CD14-positive monocyte (primary cell): Measurements from ENCODE around the gene UPP1. TPM values are rescaled to one million over a fixed set of nuclear protein-coding genes. Genes with fewer than 3 reads are reported as not detected.
"Not testable (repeated sequence)": the region's sequence is repeated elsewhere in the genome, so short reads cannot be mapped to it uniquely, and the experiment has no call there.

Source experiments
- DNase-seq, 3 donors: peaks; one replicate each; pipeline ENCODE4 v3.0.0-alpha.2; 2011 to 2022
- H2AFZ ChIP-seq: 2 replicates; pipeline ENCODE4 v1.6.0; 2012; ENCODE audit warnings: mild to moderate bottlenecking, low read depth, low read length, inconsistent platforms; ENCODE audit not compliant: insufficient read depth, poor library complexity, severe bottlenecking
- H3K27ac ChIP-seq, 2 donors: 1 replicate in 1 of 2; 2 replicates in 1 of 2; pipeline ENCODE4 v1.5.1; 2012 to 2013; ENCODE audit warnings: low read length in 2 of 2, control low read depth in 1 of 2, inconsistent platforms in 1 of 2, low read depth in 1 of 2, mild to moderate bottlenecking in 1 of 2
- H3K27me3 ChIP-seq, 2 donors: one replicate each; pipeline versions ENCODE4 v1.6.0 to v1.6.1; 2011 to 2013; ENCODE audit warnings: low read length in 2 of 2; ENCODE audit not compliant: control insufficient read depth in 2 of 2, insufficient read depth in 2 of 2
- H3K36me3 ChIP-seq, 2 donors: replicated peaks in 1 of 2; 1 replicate in 1 of 2; 2 replicates in 1 of 2; pipeline versions ENCODE4 v1.5.1 to v1.6.1; 2012 to 2013; ENCODE audit warnings: low read length in 2 of 2, control low read depth in 1 of 2, inconsistent platforms in 1 of 2, mild to moderate bottlenecking in 1 of 2; ENCODE audit not compliant: insufficient read depth in 2 of 2, control insufficient read depth in 1 of 2
- H3K4me1 ChIP-seq, 2 donors: 1 replicate in 1 of 2; 2 replicates in 1 of 2; pipeline versions ENCODE4 v1.5.1 to v1.6.1; 2012 to 2013; ENCODE audit warnings: low read length in 2 of 2, control low read depth in 1 of 2, inconsistent platforms in 1 of 2, mild to moderate bottlenecking in 1 of 2, moderate library complexity in 1 of 2; ENCODE audit not compliant: insufficient read depth in 2 of 2, control insufficient read depth in 1 of 2
- H3K4me2 ChIP-seq: replicated peaks from 2 replicates; pipeline ENCODE3; 2012; ENCODE audit warnings: low read length, moderate library complexity, mild to moderate bottlenecking; ENCODE audit not compliant: poor library complexity, severe bottlenecking; ENCODE audit errors: extremely low read depth
- H3K4me3 ChIP-seq, 3 experiments: fragments of 200-600 bp in 1 of 3; sonication (generic) in 1 of 3; replicated peaks in 1 of 3; 1 replicate in 2 of 3; 2 replicates in 1 of 3; pipeline ENCODE4 v1.5.1; 2011 to 2013; ENCODE audit warnings: low read length in 3 of 3, mild to moderate bottlenecking in 3 of 3, control low read depth in 2 of 3, low read depth in 2 of 3, inconsistent platforms in 1 of 3, moderate library complexity in 1 of 3
- H3K79me2 ChIP-seq: 2 replicates; pipeline ENCODE4 v1.6.0; 2012; ENCODE audit warnings: mild to moderate bottlenecking, control low read depth, inconsistent platforms, low read length, moderate library complexity; ENCODE audit not compliant: insufficient read depth
- H3K9ac ChIP-seq: 2 replicates; pipeline ENCODE4 v1.6.0; 2017; ENCODE audit warnings: low read length, mild to moderate bottlenecking; ENCODE audit not compliant: insufficient read depth, poor library complexity, severe bottlenecking
- H3K9me3 ChIP-seq, 2 donors: replicated peaks in 1 of 2; 1 replicate in 1 of 2; 2 replicates in 1 of 2; pipeline versions ENCODE4 v1.5.1 to v1.6.1; 2012 to 2013; ENCODE audit warnings: low read length in 2 of 2, control low read depth in 1 of 2; ENCODE audit not compliant: control insufficient read depth in 1 of 2, insufficient read depth in 1 of 2
- H4K20me1 ChIP-seq: 2 replicates; pipeline ENCODE4 v1.6.0; 2012; ENCODE audit warnings: mild to moderate bottlenecking, low read length, control low read depth, moderate library complexity; ENCODE audit not compliant: insufficient read depth
- H3K27ac Mint-ChIP-seq, 7 donors: one replicate each; pipeline ENCODE4 v1.8.0; 2020; ENCODE audit warnings: mild to moderate bottlenecking in 7 of 7, mixed read lengths in 7 of 7, moderate library complexity in 6 of 7, inconsistent platforms in 2 of 7
- H3K27me3 Mint-ChIP-seq, 3 donors: one replicate each; pipeline ENCODE4 v1.8.0; 2021 to 2022; ENCODE audit warnings: low read depth in 3 of 3, mild to moderate bottlenecking in 3 of 3, mixed read lengths in 3 of 3, moderate library complexity in 3 of 3, inconsistent platforms in 1 of 3
- H3K36me3 Mint-ChIP-seq, 2 donors: one replicate each; pipeline ENCODE4 v1.8.0; 2020; ENCODE audit warnings: mixed read lengths in 2 of 2, inconsistent platforms in 1 of 2, mild to moderate bottlenecking in 1 of 2
- H3K4me1 Mint-ChIP-seq: one replicate; pipeline ENCODE4 v1.8.0; 2020; ENCODE audit warnings: mild to moderate bottlenecking, mixed read lengths
- H3K4me3 Mint-ChIP-seq, 2 donors: one replicate each; pipeline ENCODE4 v1.8.0; 2020; ENCODE audit warnings: mild to moderate bottlenecking in 2 of 2, mixed read lengths in 2 of 2, moderate library complexity in 1 of 2
- H3K9me3 Mint-ChIP-seq, 7 donors: one replicate each; pipeline ENCODE4 v1.8.0; 2020 to 2022; ENCODE audit warnings: mixed read lengths in 7 of 7, mild to moderate bottlenecking in 6 of 7, moderate library complexity in 6 of 7, inconsistent platforms in 2 of 7
- WGBS: methylation state at CpG from one replicate; pipeline ENCODE4 v1.1.5; 2013; ENCODE audit warnings: missing lambda C conversion rate; ENCODE audit not compliant: insufficient coverage; 5-methylcytosine and 5-hydroxymethylcytosine counted together
- intact Hi-C, 2 donors: fragments of 100-400 bp; cut with micrococcal nuclease; formaldehyde crosslinking; loops; one replicate each; pipeline versions ENCODE4 v1.15.0 to v1.15.1; 2023
- polyA plus RNA-seq, 3 donors: library from polyadenylated mRNA; depleted of rRNA in 1 of 3; unstranded in 2 of 3; stranded (reverse) in 1 of 3; fragments of 300-500 nt in 2 of 3; fragments of >200 nt in 1 of 3; fragmentation: Illumina TruSeq in 2 of 3; gene quantifications; 1 replicate in 2 of 3; 2 replicates in 1 of 3; pipeline ENCODE4 v1.2.3, GENCODE V29; 2012 to 2021
- TF ChIP-seq, protein P1 (sequence below): fragments of 200-600 bp; IDR thresholded peaks from one replicate; pipeline ENCODE4 v1.8.0; 2022; ENCODE audit warnings: antibody characterized with exemption, mild to moderate bottlenecking

UPP1 gene
- polyA plus RNA-seq, 3 donors, result 109 to 212 (median 129) TPM

DNA sequence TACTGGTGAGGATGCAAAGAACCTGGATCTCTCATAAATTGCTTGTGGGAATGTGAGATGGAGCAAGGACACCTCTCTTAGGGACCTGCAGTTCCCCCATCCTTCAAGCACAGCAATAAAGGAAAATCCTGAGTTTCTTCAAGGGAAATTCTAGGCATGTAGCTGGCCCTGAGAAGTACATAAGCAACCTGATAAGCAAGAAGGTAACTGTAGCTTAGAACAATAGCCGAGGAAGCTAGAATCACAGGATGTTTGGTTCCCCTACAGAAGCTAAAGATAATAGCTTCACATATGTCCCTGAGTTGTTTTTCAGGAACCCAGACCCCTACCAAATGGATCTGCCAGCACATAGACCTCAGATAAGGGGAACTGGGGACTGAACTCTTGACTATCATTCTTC is 11.6 kb upstream of the UPP1 start:
- H3K79me2 ChIP-seq, result no peaks in the 10 kb centered on the region
- TF ChIP-seq, protein P1, sequence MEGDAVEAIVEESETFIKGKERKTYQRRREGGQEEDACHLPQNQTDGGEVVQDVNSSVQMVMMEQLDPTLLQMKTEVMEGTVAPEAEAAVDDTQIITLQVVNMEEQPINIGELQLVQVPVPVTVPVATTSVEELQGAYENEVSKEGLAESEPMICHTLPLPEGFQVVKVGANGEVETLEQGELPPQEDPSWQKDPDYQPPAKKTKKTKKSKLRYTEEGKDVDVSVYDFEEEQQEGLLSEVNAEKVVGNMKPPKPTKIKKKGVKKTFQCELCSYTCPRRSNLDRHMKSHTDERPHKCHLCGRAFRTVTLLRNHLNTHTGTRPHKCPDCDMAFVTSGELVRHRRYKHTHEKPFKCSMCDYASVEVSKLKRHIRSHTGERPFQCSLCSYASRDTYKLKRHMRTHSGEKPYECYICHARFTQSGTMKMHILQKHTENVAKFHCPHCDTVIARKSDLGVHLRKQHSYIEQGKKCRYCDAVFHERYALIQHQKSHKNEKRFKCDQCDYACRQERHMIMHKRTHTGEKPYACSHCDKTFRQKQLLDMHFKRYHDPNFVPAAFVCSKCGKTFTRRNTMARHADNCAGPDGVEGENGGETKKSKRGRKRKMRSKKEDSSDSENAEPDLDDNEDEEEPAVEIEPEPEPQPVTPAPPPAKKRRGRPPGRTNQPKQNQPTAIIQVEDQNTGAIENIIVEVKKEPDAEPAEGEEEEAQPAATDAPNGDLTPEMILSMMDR, result no peak
- no peak overlapping the region for H3K4me2 ChIP-seq
- no peaks in the 10 kb centered on the region for H4K20me1 ChIP-seq
- H3K27ac ChIP-seq, result no peak overlapping the region
- Mint-ChIP-seq H3K27ac (peak overlapping the region in 2 of 7 donors; percentile 57 to 80), H3K4me3 (no peak overlapping the region), H3K9me3 (peaks cover 0 to under 1% (median 0%) of the 10 kb centered on the region in 7 donors), H3K36me3 (no peaks in the 10 kb centered on the region), H3K4me1 (peaks cover 30% of the 10 kb centered on the region), H3K27me3 (peaks cover 0 to 2% (median 2%) of the 10 kb centered on the region in 3 donors)
- peaks cover 20 to 25% of the 10 kb centered on the region in 2 donors for H3K4me1 ChIP-seq
- no peaks in the 10 kb centered on the region for H3K36me3 ChIP-seq
- H3K9me3 ChIP-seq, result no peaks in the 10 kb centered on the region
- intact Hi-C loops, result no loop called here
- no peak overlapping the region for H3K4me3 ChIP-seq
- no peak overlapping the region for H2AFZ ChIP-seq
- no CpG with 5 or more reads among the region's 1 CpG for WGBS
- no peak for DNase-seq
- H3K9ac ChIP-seq, result no peak overlapping the region
- no peaks in the 10 kb centered on the region for H3K27me3 ChIP-seq

DNA sequence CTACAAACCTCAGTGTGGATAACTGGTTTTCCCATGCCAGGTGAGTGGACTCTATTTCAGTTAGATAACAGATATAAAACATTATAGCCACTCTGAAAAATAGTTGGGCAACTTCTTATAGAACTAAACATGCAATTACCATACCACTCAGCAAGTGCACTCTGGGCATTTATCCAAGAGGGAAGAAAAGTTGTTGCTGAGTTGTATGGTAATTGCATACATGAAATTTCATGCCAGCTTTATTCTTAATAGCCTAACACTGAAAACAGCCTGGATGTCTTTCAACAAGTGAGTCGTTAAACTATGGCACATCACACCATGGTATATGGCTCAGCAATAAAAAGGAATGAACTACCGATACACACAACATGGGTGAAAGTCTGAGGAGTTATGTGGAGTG is 10.6 kb upstream of the UPP1 start:
- Histone ChIP-seq H3K4me1 (peaks cover 20 to 25% of the 10 kb centered on the region in 2 donors), H3K4me3 (no peak overlapping the region), H2AFZ (no peak overlapping the region), H4K20me1 (no peaks in the 10 kb centered on the region), H3K9me3 (no peaks in the 10 kb centered on the region), H3K27ac (peak overlapping the region in 1 of 2 donors; percentile 54), H3K27me3 (no peaks in the 10 kb centered on the region), H3K9ac (no peak overlapping the region), H3K79me2 (no peaks in the 10 kb centered on the region), H3K4me2 (peak overlapping the region; percentile 34), H3K36me3 (no peaks in the 10 kb centered on the region)
- Mint-ChIP-seq H3K4me1 (peaks cover 30% of the 10 kb centered on the region), H3K27ac (peak overlapping the region in 6 of 7 donors; percentile 43 to 85 (median 80)), H3K4me3 (no peak overlapping the region), H3K27me3 (peaks cover 0 to 2% (median 0%) of the 10 kb centered on the region in 3 donors), H3K9me3 (no peaks in the 10 kb centered on the region), H3K36me3 (peaks cover 0 to 2% of the 10 kb centered on the region in 2 donors)
- peak in 1 of 3 donors; percentile 62 for DNase-seq
- TF ChIP-seq, protein P1, result no peak
- intact Hi-C loops, result no loop called here
- no CpG with 5 or more reads among the region's 2 CpGs for WGBS

DNA sequence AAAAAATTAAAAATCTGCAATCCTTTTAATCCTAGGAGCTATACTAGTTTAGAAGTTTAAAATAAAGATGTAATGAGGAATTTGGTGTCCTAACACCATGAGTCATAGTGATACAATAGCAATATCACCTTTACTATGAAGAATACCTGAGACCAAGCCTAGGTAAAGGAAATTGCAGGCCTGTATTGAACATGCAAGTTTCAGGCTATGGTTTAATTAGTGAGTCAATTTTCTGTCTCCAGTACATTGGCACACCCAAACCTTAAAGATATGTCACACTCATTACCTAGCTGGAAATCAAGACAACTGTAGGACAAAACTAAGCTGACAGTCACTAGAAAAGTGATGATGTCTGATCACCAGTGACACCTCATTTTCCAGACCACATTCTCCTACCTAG is 6.7 kb upstream of the UPP1 start:
- H3K4me2 ChIP-seq, H2AFZ ChIP-seq, H3K27me3 ChIP-seq, H3K27ac ChIP-seq, H3K79me2 ChIP-seq, intact Hi-C loops, H4K20me1 ChIP-seq, H3K9me3 ChIP-seq, H3K9me3 Mint-ChIP-seq, H3K9ac ChIP-seq, H3K36me3 ChIP-seq, H3K4me3 Mint-ChIP-seq, H3K27me3 Mint-ChIP-seq, H3K27ac Mint-ChIP-seq, DNase-seq, H3K4me3 ChIP-seq: not testable (repeated sequence)
- H3K4me1 ChIP-seq, result peaks cover 51 to 60% of the 10 kb centered on the region in 2 donors
- Mint-ChIP-seq H3K36me3 (peaks cover 8 to 13% of the 10 kb centered on the region in 2 donors), H3K4me1 (peaks cover 56% of the 10 kb centered on the region)
